Upper lobe of left lung (tissue), 6 donors: ENCODE results near the gene ELOF1. TPM values are rescaled to one million over a fixed set of nuclear protein-coding genes. Genes with fewer than 3 reads are reported as not detected.
A peak's percentile ranks its signal among the peaks of the same experiment; 100 is the strongest.

Experiments used
- ATAC-seq, 2 donors: fragments of 200-7000 bp; cut with Tn5 transposase; one replicate each; pipeline ENCODE4 v1.9.1; 2022; ENCODE audit warnings: mild to moderate bottlenecking in 2 of 2, moderate library complexity in 2 of 2; ENCODE audit not compliant: low FRiP score in 2 of 2
- DNase-seq, 2 donors: peaks; one replicate each; pipeline ENCODE4 v3.0.0-alpha.2; 2019 to 2020
- H3K27ac ChIP-seq, 4 donors: fragments of 200-600 bp; sonication (generic); one replicate each; pipeline ENCODE4 v1.5.1; 2016 to 2019
- H3K27me3 ChIP-seq, 4 donors: fragments of 200-600 bp; sonication (generic); one replicate each; pipeline ENCODE4 v1.5.1; 2017 to 2019
- H3K36me3 ChIP-seq, 4 donors: fragments of 200-600 bp; sonication (generic); one replicate each; pipeline ENCODE4 v1.5.1; 2016 to 2019
- H3K4me1 ChIP-seq, 4 donors: fragments of 200-600 bp; sonication (generic); one replicate each; pipeline ENCODE4 v1.5.1; 2018 to 2019
- H3K4me3 ChIP-seq, 4 donors: fragments of 200-600 bp; sonication (generic); one replicate each; pipeline ENCODE4 v1.5.1; 2017 to 2019; ENCODE audit warnings: mild to moderate bottlenecking in 2 of 4, moderate library complexity in 1 of 4
- H3K9me3 ChIP-seq, 4 donors: fragments of 200-600 bp; sonication (generic); one replicate each; pipeline ENCODE4 v1.5.1; 2018 to 2019
- EP300 ChIP-seq, 4 donors: sonication (generic); formaldehyde crosslinking; IDR thresholded peaks; one replicate each; pipeline ENCODE4 v1.5.1; 2017; ENCODE audit warnings: antibody characterized with exemption in 4 of 4, control low read depth in 2 of 4
- POLR2A ChIP-seq, 4 donors: fragments of 450-650 bp; IDR thresholded peaks; one replicate each; pipeline ENCODE4 v1.5.1; 2016 to 2017; ENCODE audit warnings: antibody characterized with exemption in 4 of 4, mild to moderate bottlenecking in 2 of 4
- POLR2AphosphoS5 ChIP-seq, 2 donors: sonication (generic); formaldehyde crosslinking; IDR thresholded peaks; one replicate each; pipeline ENCODE4 v1.5.1; 2017; ENCODE audit warnings: antibody characterized with exemption in 2 of 2
- WGBS, 2 donors: methylation state at CpG; one replicate each; pipeline ENCODE4 v1.1.5; 2017 to 2018; 5-methylcytosine and 5-hydroxymethylcytosine counted together
- total RNA-seq, 6 donors: library from RNA; depleted of rRNA in 4 of 6; stranded (reverse); fragments of >200 nt in 4 of 6; gene quantifications; one replicate each; pipeline versions ENCODE4 v1.1.0 to v1.2.1, GENCODE V29; 2016 to 2021
- TF ChIP-seq, protein P1 (sequence below), 6 experiments: fragments of 450-650 bp in 4 of 6; fragments of 200-600 bp in 2 of 6; sonication (generic) in 2 of 6; IDR thresholded peaks; one replicate each; pipeline ENCODE4 v1.5.1; 2016 to 2019; ENCODE audit warnings: antibody characterized with exemption in 6 of 6
- donor health status: DM: no; HTN: no; CAD: no; lungs with moderate emphysema.
- donor health status: DM: no; HTN: yes; CAD: no; lungs with severe emphysema.

ELOF1 gene
- total RNA-seq, 6 donors from 2014 or later, result 21.0 to 58.3 (median 42.9) TPM

DNA sequence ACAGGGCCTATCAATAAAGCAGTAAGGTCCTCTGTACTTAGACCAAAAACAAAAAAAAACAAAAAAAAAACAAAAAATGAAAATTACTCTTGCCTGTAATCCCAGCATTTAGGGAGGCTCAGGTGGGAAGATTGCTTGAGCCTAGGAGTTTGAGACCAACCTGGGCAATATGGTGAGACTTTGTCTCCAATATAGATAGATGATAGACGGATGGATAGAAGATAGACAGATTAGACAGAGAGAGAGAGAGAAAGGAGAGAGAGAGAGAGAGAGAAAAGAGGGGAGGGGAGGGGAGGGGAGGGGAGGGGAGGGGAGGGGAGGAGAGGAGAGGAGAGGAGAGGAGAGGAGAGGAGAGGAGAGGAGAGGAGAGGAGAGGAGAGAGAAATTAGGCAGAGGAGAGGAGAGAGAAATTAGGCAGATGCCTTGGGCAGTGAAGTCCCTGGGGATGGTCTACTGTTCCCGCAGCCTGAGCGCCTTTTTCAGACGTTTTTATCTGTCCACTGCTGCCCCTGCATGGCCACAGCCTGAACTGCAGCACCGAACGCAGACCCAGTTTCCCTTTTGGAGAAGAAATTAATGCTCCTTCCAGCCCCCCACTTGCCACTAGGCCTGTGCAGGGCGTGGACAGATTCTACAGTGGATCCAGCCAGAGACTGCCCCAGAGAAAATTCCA, 28.4 kb upstream of the ELOF1 start:
- Histone ChIP-seq H3K9me3 (no peaks in the 10 kb centered on the region), H3K27ac (peak overlapping the region in 1 of 4 donors; percentile 1), H3K4me1 (peaks cover 0 to 7% (median 5%) of the 10 kb centered on the region in 4 donors), H3K27me3 (no peaks in the 10 kb centered on the region), H3K36me3 (no peaks in the 10 kb centered on the region), H3K4me3 (no peak overlapping the region)
- WGBS, 2 donors, result 0 to 7% methylated on average over 6 to 7 of the region's 7 CpGs
- TF ChIP-seq EP300 (IDR thresholded peaks at IDR 0.05) (no peak), POLR2AphosphoS5 (IDR thresholded peaks at IDR 0.05) (no peak), POLR2A (IDR thresholded peaks at IDR 0.05) (no peak)
- TF ChIP-seq, protein P1, sequence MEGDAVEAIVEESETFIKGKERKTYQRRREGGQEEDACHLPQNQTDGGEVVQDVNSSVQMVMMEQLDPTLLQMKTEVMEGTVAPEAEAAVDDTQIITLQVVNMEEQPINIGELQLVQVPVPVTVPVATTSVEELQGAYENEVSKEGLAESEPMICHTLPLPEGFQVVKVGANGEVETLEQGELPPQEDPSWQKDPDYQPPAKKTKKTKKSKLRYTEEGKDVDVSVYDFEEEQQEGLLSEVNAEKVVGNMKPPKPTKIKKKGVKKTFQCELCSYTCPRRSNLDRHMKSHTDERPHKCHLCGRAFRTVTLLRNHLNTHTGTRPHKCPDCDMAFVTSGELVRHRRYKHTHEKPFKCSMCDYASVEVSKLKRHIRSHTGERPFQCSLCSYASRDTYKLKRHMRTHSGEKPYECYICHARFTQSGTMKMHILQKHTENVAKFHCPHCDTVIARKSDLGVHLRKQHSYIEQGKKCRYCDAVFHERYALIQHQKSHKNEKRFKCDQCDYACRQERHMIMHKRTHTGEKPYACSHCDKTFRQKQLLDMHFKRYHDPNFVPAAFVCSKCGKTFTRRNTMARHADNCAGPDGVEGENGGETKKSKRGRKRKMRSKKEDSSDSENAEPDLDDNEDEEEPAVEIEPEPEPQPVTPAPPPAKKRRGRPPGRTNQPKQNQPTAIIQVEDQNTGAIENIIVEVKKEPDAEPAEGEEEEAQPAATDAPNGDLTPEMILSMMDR (IDR thresholded peaks at IDR 0.05), result peak; percentile 84 to 94 (median 89)
- DNase-seq (peak; percentile 73 to 87), ATAC-seq (peak; percentile 92 to 93)

- Histone ChIP-seq H3K9me3 (no peaks in the 10 kb centered on the region), H3K27ac (no peak overlapping the region), H3K27me3 (no peaks in the 10 kb centered on the region), H3K36me3 (no peaks in the 10 kb centered on the region), H3K4me1 (peaks cover 7 to 18% (median 12%) of the 10 kb centered on the region in 4 donors), H3K4me3 (no peak overlapping the region)
- DNase-seq (no peak), ATAC-seq (no peak)
- TF ChIP-seq EP300 (IDR thresholded peaks at IDR 0.05), result no peak
- no peak for TF ChIP-seq POLR2AphosphoS5 (IDR thresholded peaks at IDR 0.05)
- TF ChIP-seq, protein P1 (IDR thresholded peaks at IDR 0.05), result no peak
- no peak for TF ChIP-seq POLR2A (IDR thresholded peaks at IDR 0.05)
- 50 to 58% methylated on average over 6 of the region's 6 CpGs for WGBS, 2 donors
Measured at GRCh38 chr19:11586331-11586730, 27.3 kb upstream of the ELOF1 start.

DNA sequence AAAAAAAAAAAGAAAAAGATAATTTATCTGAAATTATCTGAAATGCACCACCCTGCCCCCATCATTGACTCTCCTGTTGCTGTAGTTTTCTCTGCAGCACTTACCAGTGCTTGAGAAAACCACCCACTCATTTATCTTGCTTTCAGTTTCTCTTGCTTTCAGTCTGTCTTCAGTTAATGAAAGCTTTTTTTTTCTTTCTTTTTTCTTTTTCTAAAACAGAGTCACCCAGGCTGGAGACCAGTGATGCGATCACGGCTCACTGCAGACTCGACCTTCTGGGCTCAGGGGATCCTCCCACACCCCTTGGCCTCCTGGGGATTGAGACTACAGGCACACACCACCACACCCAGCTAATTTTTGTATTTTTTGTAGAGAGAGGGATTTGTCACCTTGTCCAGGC, 22.7 kb upstream of the ELOF1 start:
- TF ChIP-seq, protein P1 (IDR thresholded peaks at IDR 0.05), result no peak
- TF ChIP-seq POLR2AphosphoS5 (IDR thresholded peaks at IDR 0.05) (no peak), EP300 (IDR thresholded peaks at IDR 0.05) (no peak), POLR2A (IDR thresholded peaks at IDR 0.05) (no peak)
- peaks cover 37 to 46% (median 39%) of the 10 kb centered on the region in 4 donors for H3K4me1 ChIP-seq

DNA sequence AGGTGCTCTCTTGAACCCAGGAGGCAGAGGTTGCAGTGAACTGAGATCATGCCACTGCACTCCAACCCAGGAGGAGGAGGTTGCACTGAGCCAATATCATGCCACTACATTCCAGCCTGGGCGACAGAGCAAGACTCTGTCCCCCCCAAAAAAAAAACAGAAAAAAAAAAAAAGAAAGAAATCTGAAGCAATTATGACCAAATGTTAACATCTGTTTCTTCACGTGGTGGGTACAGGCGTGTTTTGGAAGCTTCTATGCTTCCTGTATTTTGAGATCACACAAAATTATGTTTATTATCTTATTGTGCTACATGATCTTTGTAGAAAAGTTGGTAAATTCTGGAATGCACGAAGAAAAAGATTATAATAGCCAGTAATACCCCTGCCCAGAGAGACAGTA, 21.1 kb upstream of the ELOF1 start:
- H3K9me3 ChIP-seq, result no peaks in the 10 kb centered on the region
- TF ChIP-seq POLR2AphosphoS5 (IDR thresholded peaks at IDR 0.05), result no peak
- TF ChIP-seq, protein P1 (IDR thresholded peaks at IDR 0.05), result no peak
- TF ChIP-seq EP300 (IDR thresholded peaks at IDR 0.05), result no peak
- peaks cover 37 to 46% (median 39%) of the 10 kb centered on the region in 4 donors for H3K4me1 ChIP-seq
- WGBS, 2 donors, result 59 to 62% methylated on average over 4 of the region's 4 CpGs
- DNase-seq (no peak), ATAC-seq (no peak)
- H3K4me3 ChIP-seq, result no peak overlapping the region
- peak overlapping the region in 2 of 4 donors; percentile 86 to 91 for H3K27ac ChIP-seq
- H3K27me3 ChIP-seq, result peaks cover 0 to 4% (median 0%) of the 10 kb centered on the region in 4 donors
- no peaks in the 10 kb centered on the region for H3K36me3 ChIP-seq

More for the DNA sequence above, 22.7 kb upstream of the ELOF1 start:
- no peaks in the 10 kb centered on the region for H3K36me3 ChIP-seq
- no peaks in the 10 kb centered on the region for H3K9me3 ChIP-seq
- peak in 1 of 2 donors; percentile 49 for ATAC-seq
- WGBS, 2 donors, result 31 to 43% methylated on average over 3 of the region's 3 CpGs
- peaks cover 0 to 4% (median 0%) of the 10 kb centered on the region in 4 donors for H3K27me3 ChIP-seq
- DNase-seq, result no peak
- H3K4me3 ChIP-seq, result no peak overlapping the region
- H3K27ac ChIP-seq, result peak overlapping the region; percentile 57 to 86 (median 82)
